Hippocampal formation (tissue), 2 donors: ENCODE results near the gene NT5M.

Experiments used
- DNase-seq, 2 donors: peaks; one replicate each; lab custom pipeline; 2025; lab: John Stamatoyannopoulos, UW

The NT5M gene

GRCh38 chr17:17303847-17304490 lies 796 bp downstream of the NT5M start:
- DNase-seq = no peak

GRCh38 chr17:17304521-17304985 lies 1.4 kb downstream of the NT5M start:
- DNase-seq = no peak

GRCh38 chr17:17305281-17305801 lies 2.2 kb downstream of the NT5M start:
- DNase-seq = no peak

GRCh38 chr17:17309356-17309755 lies 6.2 kb downstream of the NT5M start:
- DNase-seq = no peak

GRCh38 chr17:17313350-17313991 lies 10.3 kb downstream of the NT5M start:
- DNase-seq = peak in 1 of 2 donors; percentile 13

- DNase-seq = no peak
Measured at GRCh38 chr17:17314501-17315071, 11.4 kb downstream of the NT5M start.

- no peak for DNase-seq
Measured at GRCh38 chr17:17315142-17315821, 12.1 kb downstream of the NT5M start.

GRCh38 chr17:17320188-17320910 lies 17.2 kb downstream of the NT5M start:
- no peak for DNase-seq

GRCh38 chr17:17320911-17321220 lies 17.7 kb downstream of the NT5M start:
- DNase-seq = no peak

- no peak for DNase-seq
Measured at GRCh38 chr17:17321356-17322025, 18.3 kb downstream of the NT5M start.

- DNase-seq = no peak
Measured at GRCh38 chr17:17322516-17323510, 19.6 kb downstream of the NT5M start.

- DNase-seq = no peak
Measured at GRCh38 chr17:17324616-17325015, 21.4 kb downstream of the NT5M start.

- no peak for DNase-seq
Measured at GRCh38 chr17:17325228-17325627, 22.1 kb downstream of the NT5M start.

GRCh38 chr17:17325816-17326215 lies 22.6 kb downstream of the NT5M start:
- DNase-seq = no peak

- DNase-seq = no peak
Measured at GRCh38 chr17:17326275-17326875, 23.2 kb downstream of the NT5M start.

- DNase-seq = no peak
Measured at GRCh38 chr17:17328251-17328650, 25.1 kb downstream of the NT5M start.

GRCh38 chr17:17341452-17341851 lies 38.3 kb downstream of the NT5M start:
- no peak for DNase-seq

GRCh38 chr17:17342242-17342945 lies 39.2 kb downstream of the NT5M start:
- DNase-seq = no peak

- no peak for DNase-seq
Measured at GRCh38 chr17:17343160-17343735, 40.1 kb downstream of the NT5M start.
